ENCODE data around the gene MPV17L2.
"Not testable (repeated sequence)": the region's sequence is repeated elsewhere in the genome, so short reads cannot be mapped to it uniquely, and the experiment has no call there.

The MPV17L2 gene

DNA sequence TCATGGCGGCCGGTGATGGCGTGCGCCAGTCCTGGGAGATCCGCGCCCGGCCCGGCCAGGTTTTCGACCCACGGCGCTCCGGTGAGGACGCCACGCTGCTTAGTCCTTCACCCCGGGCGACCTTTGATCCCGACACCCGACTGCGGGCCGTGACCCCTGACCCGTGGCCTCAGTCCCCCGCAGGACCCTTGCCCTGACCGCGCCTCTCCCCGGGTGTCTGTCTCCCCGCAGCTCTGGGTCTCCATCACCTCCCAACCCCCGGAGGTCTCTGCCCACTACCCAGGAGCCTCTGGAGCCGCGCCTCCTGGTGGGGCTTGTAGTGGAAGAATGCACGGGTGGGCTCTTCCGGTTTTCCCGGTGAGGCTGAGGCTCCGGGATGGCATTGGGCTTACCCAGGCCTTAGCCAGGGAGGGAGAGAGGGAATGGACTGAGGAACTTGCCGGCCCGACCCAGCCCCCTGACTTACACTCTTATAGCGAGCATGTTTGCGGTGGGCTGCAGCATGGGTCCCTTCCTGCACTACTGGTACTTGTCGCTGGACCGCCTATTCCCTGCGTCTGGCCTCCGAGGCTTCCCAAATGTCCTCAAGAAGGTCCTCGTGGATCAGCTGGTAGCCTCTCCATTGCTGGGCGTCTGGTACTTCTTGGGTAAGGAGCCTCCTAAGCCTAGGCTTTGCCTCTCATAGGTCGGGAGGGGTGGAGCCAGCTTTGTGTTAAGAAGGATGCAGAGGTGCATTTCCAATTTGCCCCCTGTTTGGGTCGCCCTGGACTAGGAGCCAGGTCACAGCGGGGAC, 566 bp downstream of the MPV17L2 start:
- DNase-seq (ENCODE audit: low read depth) = peak; percentile 11

DNA sequence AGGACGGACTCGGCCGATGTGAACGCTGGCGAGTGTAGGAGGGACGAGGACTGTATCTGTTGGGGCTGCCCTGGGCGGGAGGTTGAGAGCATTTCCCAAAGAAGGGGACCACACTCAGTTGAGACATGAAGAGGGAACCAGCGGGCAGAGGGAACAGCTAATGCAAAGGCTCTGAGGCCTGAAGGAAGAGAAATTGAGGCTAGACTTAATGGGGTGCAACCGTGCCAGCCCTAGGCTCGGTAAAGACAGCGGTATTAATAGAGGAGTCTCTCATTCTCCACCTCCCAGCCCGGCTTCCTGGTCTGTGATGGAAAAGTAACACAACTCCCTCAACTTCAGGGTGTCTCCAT, 1.1 kb downstream of the MPV17L2 start:
- DNase-seq (ENCODE audit: low read depth) = no peak

GRCh38 chr19:18194554-18195238, 1.7 kb downstream of the MPV17L2 start:
- DNase-seq (ENCODE audit: low read depth) = peak; percentile 50

GRCh38 chr19:18196511-18196845, 3.5 kb downstream of the MPV17L2 start:
- no peak for DNase-seq (ENCODE audit: low read depth)

- no peak for DNase-seq (ENCODE audit: low read depth)
These were observed 4.3 kb downstream of the MPV17L2 start for GRCh38 chr19:18197306-18197705.

- no peak for DNase-seq (ENCODE audit: low read depth)
These were observed 4.9 kb downstream of the MPV17L2 start for GRCh38 chr19:18197941-18198340.

- DNase-seq (ENCODE audit: low read depth) = no peak
These were observed 5.4 kb downstream of the MPV17L2 start for GRCh38 chr19:18198374-18198773.

- no peak for DNase-seq (ENCODE audit: low read depth)
These were observed 9.4 kb downstream of the MPV17L2 start for GRCh38 chr19:18202397-18202777.

- peak; percentile 26 for DNase-seq (ENCODE audit: low read depth)
These were observed 9.9 kb downstream of the MPV17L2 start for GRCh38 chr19:18202778-18203407.

DNA sequence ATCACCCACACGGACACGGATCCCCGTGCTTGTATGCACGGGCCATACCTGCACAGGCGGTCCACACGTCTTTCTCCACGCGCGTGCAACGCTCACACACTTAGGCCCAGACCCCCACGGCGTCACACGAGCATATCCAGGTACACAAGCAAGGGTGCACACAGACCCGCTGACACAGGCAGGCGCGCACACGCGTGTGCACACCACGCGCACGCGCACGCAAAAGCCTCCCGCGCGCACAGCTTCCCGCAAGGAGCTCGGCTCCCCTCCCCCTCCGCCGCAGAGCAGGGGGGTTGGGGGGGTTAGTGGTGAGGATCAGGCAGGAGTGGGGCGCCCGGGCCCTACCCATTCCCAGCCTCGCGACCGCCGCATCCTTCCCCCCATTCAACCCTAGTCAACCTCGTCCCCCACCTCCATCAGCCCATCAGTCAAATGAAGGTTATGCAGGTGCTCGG, 10.4 kb downstream of the MPV17L2 start:
- no peak for DNase-seq (ENCODE audit: low read depth)

DNA sequence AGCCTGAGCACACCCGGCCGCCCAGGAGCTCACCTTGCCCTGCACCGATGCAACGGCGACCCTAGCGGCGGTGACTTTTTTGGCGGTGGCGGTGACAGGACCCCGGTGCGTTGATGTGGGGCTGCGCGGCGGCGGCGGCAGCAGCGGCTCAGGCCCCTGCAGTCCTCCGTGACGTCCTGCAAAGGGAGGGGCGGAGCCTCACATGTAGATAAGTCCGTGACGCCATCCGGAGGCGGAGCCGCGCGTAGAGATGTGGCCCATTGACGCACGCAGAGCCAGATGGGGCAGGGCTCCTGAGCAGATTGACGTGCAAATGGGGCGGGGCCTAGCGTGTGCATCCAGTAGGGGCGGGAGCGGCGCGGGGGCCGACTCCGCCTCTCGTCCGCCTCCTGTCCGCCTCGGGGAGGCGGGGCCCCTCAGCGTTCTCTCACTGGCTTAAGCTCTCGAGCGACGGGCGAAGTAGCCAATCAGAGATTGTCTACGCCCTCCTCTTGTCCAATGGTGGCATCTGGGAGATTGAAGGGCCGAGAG, 10.9 kb downstream of the MPV17L2 start, which contains the start of gene RAB3A:
Gene RAB3A, minus strand, starts transcription at position 180 of the 531 bp plus-strand sequence. CDS start 1,302 bp downstream, outside the sequence.
- DNase-seq (ENCODE audit: low read depth) = peak; percentile 100

GRCh38 chr19:18204394-18205199, 11.6 kb downstream of the MPV17L2 start:
- DNase-seq (ENCODE audit: low read depth) = no peak

- peak; percentile 81 for DNase-seq (ENCODE audit: low read depth)
These were observed 12.3 kb downstream of the MPV17L2 start for GRCh38 chr19:18205200-18205892.

GRCh38 chr19:18206018-18206417, 13.0 kb downstream of the MPV17L2 start:
- DNase-seq (ENCODE audit: low read depth) = no peak

DNA sequence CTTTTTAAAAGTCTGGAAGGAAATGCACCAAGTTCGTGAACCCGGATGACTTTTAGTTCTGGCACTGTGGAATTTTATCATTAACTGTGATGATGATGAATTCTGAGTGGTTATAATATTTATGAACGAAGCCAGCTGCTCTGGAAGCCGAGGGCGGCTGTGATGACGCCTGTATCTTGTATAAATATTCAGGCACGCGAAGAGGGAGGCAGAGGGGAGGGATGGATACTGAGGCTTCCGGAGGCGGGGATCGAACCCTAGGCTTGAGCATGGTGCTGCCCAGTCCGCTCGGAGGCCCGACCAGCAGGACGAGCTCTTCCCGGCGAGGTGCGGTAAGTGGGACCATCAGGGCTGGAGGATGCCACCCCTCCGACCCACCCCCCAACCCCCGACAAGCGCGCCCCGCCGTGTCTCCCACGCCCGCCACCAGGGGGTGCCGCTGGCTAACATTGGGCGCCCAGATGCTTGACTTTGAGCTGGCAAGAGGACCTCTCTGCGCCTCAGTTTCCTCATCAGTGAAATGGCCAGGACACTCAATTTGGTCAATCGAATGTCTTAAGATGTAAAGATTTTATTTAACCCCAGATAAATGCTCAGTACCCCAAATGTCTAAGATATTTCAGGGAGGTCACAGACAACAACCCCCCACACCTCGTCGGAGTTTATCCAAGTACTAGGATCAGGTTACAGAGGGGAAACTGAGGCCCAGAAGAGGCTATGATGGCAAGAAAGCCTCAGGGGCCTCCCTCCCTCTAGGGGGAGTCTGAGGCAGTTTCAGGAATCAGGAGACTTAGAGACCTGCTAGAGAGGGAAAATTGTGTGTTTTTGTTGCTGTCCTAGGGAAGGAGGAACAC, 15.3 kb downstream of the MPV17L2 start:
- peak; percentile 91 for DNase-seq (ENCODE audit: low read depth)

- DNase-seq (ENCODE audit: low read depth) = not testable (repeated sequence)
These were observed 16.9 kb downstream of the MPV17L2 start for GRCh38 chr19:18209912-18210311.

DNA sequence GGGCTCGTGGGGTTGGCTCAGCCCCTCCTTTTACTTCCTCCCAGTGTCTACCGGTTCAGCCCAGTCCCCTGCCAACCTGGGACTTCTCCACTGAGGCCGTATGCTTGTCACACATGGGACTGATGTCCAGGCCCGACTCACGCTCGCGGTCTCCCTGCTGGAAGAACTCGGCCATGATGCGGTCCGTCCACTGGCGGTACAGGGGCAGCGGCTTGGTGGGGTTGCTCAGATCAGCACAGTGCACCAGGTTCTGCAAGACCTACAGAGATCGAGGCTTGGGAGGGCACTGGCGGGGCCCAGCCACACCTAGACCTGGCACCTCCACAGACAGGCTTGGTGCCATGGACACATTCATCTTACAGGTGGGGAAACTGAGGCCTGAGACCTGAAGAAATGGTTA, 18.7 kb downstream of the MPV17L2 start:
- no peak for DNase-seq (ENCODE audit: low read depth)

DNA sequence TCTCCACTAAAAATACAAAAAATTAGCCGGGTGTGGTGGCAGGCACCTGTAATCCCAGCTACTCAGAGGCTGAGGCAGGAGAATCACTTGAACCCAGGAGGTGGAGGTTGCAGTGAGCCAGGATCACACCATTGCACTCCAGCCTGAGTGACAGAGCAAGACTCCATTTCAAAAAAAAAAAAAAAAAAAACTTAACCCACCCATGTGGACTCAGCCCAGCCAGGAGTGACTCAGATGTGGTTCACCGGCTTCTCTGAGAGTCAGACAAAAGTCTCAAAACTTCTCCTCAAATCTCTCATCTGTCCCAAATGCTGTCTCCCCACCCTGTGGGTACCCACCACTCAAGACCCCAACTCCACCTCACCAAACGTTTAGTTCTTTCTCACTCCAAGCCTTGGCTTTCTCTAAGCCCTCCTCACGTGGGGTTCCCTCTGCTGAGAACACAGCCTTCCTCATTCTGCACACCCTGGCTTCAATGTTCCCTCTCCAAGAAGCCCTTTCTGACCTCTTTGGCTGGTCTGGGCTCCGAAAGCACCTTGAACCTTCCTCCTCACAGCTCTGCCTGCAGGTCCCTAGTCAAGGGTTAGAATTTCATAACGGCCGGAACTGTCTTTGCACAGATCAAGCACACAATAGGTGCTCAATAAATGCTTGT, 21.9 kb downstream of the MPV17L2 start:
- DNase-seq (ENCODE audit: low read depth) = peak; percentile 57

DNA sequence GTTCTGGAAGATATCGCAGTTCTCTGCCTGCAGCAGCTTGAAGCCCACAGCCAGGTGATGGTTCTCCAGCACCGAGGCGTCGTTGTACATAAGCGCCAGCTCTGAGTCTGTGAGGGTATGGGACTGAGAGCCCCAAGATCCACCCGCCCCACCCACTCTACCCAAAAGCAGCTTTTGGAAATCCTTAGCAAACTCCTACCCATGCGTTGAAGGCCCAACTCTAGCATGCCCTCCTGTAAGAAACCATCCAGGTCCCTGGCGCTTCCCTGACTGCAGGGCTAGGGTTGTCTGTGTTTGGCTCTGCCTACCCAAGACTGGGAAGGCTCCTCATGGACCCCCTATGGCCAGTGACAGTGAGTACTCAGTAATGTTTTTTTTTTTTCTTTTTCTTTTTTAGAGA, 23.8 kb downstream of the MPV17L2 start:
- DNase-seq (ENCODE audit: low read depth) = no peak

GRCh38 chr19:18218159-18218558, 25.1 kb downstream of the MPV17L2 start:
- DNase-seq (ENCODE audit: low read depth) = no peak
